Fibroblast of lung (primary cell): ENCODE data around the gene ZC3H8. TPM values are rescaled to one million over a fixed set of nuclear protein-coding genes. Genes with fewer than 3 reads are reported as not detected.

Source experiments
- DNase-seq, 2 donors: peaks; one replicate each; pipeline versions ENCODE4 v3.0.0 to v3.0.0-alpha.2; 2010; ENCODE audit warnings: low read depth in 2 of 2
- H2AFZ ChIP-seq: 2 replicates; pipeline ENCODE4 v1.5.1; 2012; ENCODE audit warnings: low read length, control low read depth, inconsistent platforms
- H3K27ac ChIP-seq: 2 replicates; pipeline ENCODE4 v1.5.1; 2011; ENCODE audit warnings: low read length, control low read depth; ENCODE audit not compliant: insufficient read depth
- H3K27me3 ChIP-seq: 2 replicates; pipeline ENCODE4 v1.5.1; 2011; ENCODE audit warnings: mild to moderate bottlenecking, low read length; ENCODE audit not compliant: control insufficient read depth, insufficient read depth
- H3K36me3 ChIP-seq: 2 replicates; pipeline ENCODE4 v1.5.1; 2011; ENCODE audit warnings: low read length; ENCODE audit not compliant: control insufficient read depth, insufficient read depth
- H3K4me1 ChIP-seq: 2 replicates; pipeline ENCODE4 v1.5.1; 2011; ENCODE audit warnings: low read length; ENCODE audit not compliant: control insufficient read depth, insufficient read depth; ENCODE audit errors: extremely low read depth
- H3K4me2 ChIP-seq: 2 replicates; pipeline ENCODE4 v1.5.1; 2011; ENCODE audit warnings: low read length, control low read depth; ENCODE audit not compliant: insufficient read depth; ENCODE audit errors: extremely low read depth
- H3K4me3 ChIP-seq, 4 experiments: fragments of 200-600 bp in 1 of 4; sonication (generic) in 1 of 4; replicated peaks in 1 of 4; 2 replicates each; pipeline ENCODE4 v1.5.1; 2011 to 2016; ENCODE audit warnings: low read length in 4 of 4, low read depth in 3 of 4, mild to moderate bottlenecking in 3 of 4, control low read depth in 2 of 4, inconsistent platforms in 1 of 4, mixed read lengths in 1 of 4; ENCODE audit not compliant: insufficient read depth in 1 of 4; ENCODE audit errors: control extremely low read depth in 1 of 4
- H3K79me2 ChIP-seq: 2 replicates; pipeline ENCODE4 v1.5.1; 2012; ENCODE audit warnings: mild to moderate bottlenecking, low read length, inconsistent platforms; ENCODE audit not compliant: control insufficient read depth, insufficient read depth
- H3K9ac ChIP-seq: 2 replicates; pipeline ENCODE4 v1.5.1; 2011; ENCODE audit warnings: mild to moderate bottlenecking, low read length, control low read depth; ENCODE audit not compliant: insufficient read depth
- H3K9me3 ChIP-seq: 2 replicates; pipeline ENCODE4 v1.5.1; 2012; ENCODE audit warnings: low read depth, low read length; ENCODE audit not compliant: control insufficient read depth, insufficient read depth
- H4K20me1 ChIP-seq: 2 replicates; pipeline ENCODE4 v1.5.1; 2011; ENCODE audit warnings: low read length; ENCODE audit not compliant: control insufficient read depth, insufficient read depth; ENCODE audit errors: extremely low read depth
- CTCF ChIP-seq, 2 donors: IDR thresholded peaks in 1 of 2; conservative IDR thresholded peaks in 1 of 2; 1 replicate in 1 of 2; 2 replicates in 1 of 2; pipeline ENCODE4 v1.5.1; 2011 to 2012; ENCODE audit warnings: low read length in 2 of 2, control low read depth in 1 of 2, inconsistent platforms in 1 of 2, low read depth in 1 of 2, mild to moderate bottlenecking in 1 of 2
- EZH2 ChIP-seq: IDR thresholded peaks from 2 replicates; pipeline ENCODE4 v1.5.1; 2012; ENCODE audit warnings: low read length, control low read depth, mild to moderate bottlenecking; ENCODE audit errors: missing control alignments
- polyA plus RNA-seq, 2 donors: library from polyadenylated mRNA; depleted of rRNA in 1 of 2; stranded (reverse) in 1 of 2; unstranded in 1 of 2; fragments of >200 nt; gene quantifications; 2 replicates each; pipeline ENCODE4 v1.2.1, GENCODE V29; 2011 to 2012; ENCODE audit warnings: missing spikeins in 1 of 2
- total RNA-seq: library from RNA; depleted of rRNA; stranded (reverse); fragments of >200 nt; gene quantifications from 2 replicates; pipeline ENCODE4 v1.2.1, GENCODE V29; 2014

The ZC3H8 gene
- total and polyA plus RNA-seq, 2 donors (not counting 1 experiment from before 2014, with no cell fraction given): 2.8 to 4.6 TPM

GRCh38 chr2:112301171-112301584, 46.3 kb upstream of the ZC3H8 start:
- Histone ChIP-seq H3K4me3 (no peak overlapping the region), H3K9ac (no peak overlapping the region), H3K4me2 (no peak overlapping the region), H3K27ac (no peak overlapping the region), H3K36me3 (no peaks in the 10 kb centered on the region), H4K20me1 (no peaks in the 10 kb centered on the region), H3K79me2 (no peaks in the 10 kb centered on the region), H2AFZ (no peak overlapping the region), H3K27me3 (no peaks in the 10 kb centered on the region), H3K4me1 (no peaks in the 10 kb centered on the region), H3K9me3 (no peaks in the 10 kb centered on the region)
- TF ChIP-seq EZH2 (no peak), CTCF (conservative IDR thresholded peaks at IDR 0.05 in 1 of 2, IDR thresholded peaks at IDR 0.05 in 1 of 2; ENCODE audit: low read depth in 1 of 2, low read length in 2 of 2) (no peak)
- peak in 1 of 2 donors; percentile 94 for DNase-seq

- no peaks in the 10 kb centered on the region for H3K79me2 ChIP-seq
- no peak overlapping the region for H3K9ac ChIP-seq
- H3K4me2 ChIP-seq: no peak overlapping the region
- no peak overlapping the region for H2AFZ ChIP-seq
- H3K27ac ChIP-seq: no peak overlapping the region
- no peak for DNase-seq
- H4K20me1 ChIP-seq: no peaks in the 10 kb centered on the region
- H3K36me3 ChIP-seq: no peaks in the 10 kb centered on the region
- TF ChIP-seq CTCF (conservative IDR thresholded peaks at IDR 0.05 in 1 of 2, IDR thresholded peaks at IDR 0.05 in 1 of 2; ENCODE audit: low read depth in 1 of 2, low read length in 2 of 2) (no peak), EZH2 (no peak)
- no peak overlapping the region for H3K4me3 ChIP-seq
- no peaks in the 10 kb centered on the region for H3K4me1 ChIP-seq
- H3K27me3 ChIP-seq: no peaks in the 10 kb centered on the region
- H3K9me3 ChIP-seq: no peaks in the 10 kb centered on the region
These were observed 41.6 kb upstream of the ZC3H8 start for GRCh38 chr2:112296407-112296806.

GRCh38 chr2:112295407-112296078, 40.7 kb upstream of the ZC3H8 start:
- Histone ChIP-seq H3K9ac (no peak overlapping the region), H3K9me3 (no peaks in the 10 kb centered on the region), H3K79me2 (no peaks in the 10 kb centered on the region), H4K20me1 (no peaks in the 10 kb centered on the region), H3K4me1 (no peaks in the 10 kb centered on the region), H3K36me3 (no peaks in the 10 kb centered on the region), H2AFZ (no peak overlapping the region), H3K4me2 (no peak overlapping the region), H3K27ac (no peak overlapping the region), H3K27me3 (no peaks in the 10 kb centered on the region), H3K4me3 (no peak overlapping the region)
- TF ChIP-seq EZH2 (no peak), CTCF (conservative IDR thresholded peaks at IDR 0.05 in 1 of 2, IDR thresholded peaks at IDR 0.05 in 1 of 2; ENCODE audit: low read depth in 1 of 2, low read length in 2 of 2) (no peak)
- no peak for DNase-seq
